T-helper 2 cell (primary cell): ENCODE data around the gene RAPGEF3.

Experiments used
- DNase-seq, 5 experiments: peaks; one replicate each; pipeline versions ENCODE4 v3.0.0 to v3.0.0-alpha.2; 2012 to 2022

Gene RAPGEF3

DNA sequence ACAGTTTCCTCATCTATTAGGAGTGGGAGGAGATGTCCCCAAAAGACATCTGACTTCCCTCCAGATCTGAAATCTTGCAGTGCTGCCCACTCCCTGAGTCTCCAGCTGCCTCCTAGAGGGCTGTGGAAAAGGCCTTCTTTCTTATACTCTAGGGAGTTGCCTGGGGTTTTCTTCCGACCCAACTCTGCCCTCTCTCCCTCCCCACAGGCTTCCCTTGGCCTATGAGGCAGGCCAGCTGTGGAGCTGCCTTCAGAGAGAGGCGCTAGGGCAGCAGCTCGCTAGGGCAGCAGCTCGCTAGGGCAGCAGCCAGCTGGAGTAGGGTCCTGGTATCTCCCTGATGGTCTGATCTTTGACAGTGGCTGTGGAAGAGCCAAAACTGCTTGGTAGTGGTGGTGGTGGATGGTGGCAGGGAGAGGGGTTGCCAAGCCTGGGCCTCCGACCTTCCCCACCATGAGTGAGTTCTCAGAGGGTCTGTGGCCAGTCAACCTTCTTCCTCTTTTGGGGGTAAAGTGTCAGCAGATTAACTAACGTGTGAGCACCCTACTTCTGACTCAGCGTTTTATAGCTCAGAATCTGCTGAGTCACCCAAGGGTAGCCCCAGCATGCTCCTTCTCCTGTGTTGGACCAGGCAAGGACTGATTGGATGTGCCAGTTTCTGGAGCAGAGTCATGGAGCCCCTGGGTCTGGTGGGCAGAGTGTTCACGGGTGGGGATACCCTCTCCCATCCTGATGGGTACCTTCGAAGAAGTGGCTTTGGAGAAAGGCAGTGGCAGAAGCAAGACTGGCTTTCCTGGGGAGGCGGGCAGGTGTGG is 16.6 kb upstream of the RAPGEF3 start:
- DNase-seq, result peak in 1 of 5 experiments; percentile 30

DNA sequence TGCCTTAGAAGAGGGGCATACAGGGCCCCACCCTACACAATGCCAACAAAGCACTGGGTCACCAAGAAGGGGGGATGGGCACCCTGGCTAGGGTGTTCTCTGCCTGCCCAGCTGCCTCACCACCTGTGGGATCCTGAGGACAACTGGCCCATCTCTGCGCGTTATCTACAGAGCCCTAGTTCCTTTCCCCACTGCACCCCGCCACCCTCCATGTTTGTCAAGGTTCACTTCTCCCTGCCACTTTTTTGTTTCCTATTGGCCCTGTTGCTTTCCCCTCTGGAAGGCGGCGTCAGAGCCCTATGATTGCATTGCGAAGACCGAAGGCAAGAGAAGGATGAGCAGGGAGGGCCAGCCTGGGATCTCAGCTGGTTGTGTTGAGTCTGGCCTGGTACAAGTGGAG is 16.0 kb upstream of the RAPGEF3 start:
- DNase-seq, result no peak

DNA sequence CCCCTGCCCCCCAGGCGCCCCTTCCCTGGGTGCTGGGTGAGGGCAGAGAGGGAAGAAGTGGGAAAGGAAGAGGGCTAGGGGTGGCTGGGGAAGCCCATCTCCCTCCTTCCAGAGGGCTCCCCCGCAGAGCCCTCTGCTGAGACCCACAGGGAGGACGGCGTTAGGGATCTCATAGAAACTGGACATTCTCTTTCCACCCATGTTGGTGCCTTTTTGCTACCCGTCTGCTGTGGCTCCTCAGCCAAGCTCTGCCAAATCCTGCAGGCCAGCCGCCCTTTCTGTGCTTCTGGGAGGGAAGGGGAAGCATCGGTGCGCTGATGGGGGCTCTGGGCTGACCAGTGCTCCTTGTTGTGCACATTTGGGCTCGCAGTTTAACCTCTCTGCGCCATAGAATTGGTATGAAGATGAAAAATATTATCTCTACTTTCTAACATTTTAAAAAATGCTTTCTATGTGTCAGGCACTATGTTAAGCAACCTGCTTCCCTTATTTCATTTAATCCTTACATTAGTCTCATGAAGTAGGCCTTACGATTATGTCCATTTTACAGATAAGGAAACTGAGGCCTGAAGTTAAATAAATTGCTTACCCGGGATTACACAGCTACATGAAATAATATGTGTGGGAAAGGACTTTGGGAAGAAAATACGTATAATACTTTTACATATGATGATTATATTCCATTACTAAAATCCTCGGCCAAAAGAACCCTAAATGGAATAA is 15.3 kb upstream of the RAPGEF3 start:
- DNase-seq, result no peak

GRCh38 chr12:47773062-47773857 is 14.6 kb upstream of the RAPGEF3 start, which contains the start of gene SLC48A1:
Gene SLC48A1 (plus strand): TSS chr12:47773238. CDS start chr12:47773305, 67 bp downstream.
- peak; percentile 48 to 76 (median 62) for DNase-seq

DNA sequence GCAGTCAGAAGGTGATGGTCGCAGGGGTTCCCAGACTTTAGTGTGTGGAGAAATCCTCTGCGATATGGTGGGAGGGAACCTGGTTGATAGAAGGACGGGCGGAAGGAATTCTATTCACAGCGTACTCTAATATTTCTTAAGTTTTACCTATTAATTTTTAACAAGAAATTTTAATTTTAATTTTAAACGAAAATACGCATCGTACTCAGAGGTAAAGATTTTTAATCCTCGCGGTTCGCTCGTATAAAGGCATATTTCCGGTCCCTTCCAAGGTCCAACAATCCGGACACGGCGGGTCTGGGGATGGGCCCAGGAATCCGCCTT is 14.0 kb upstream of the RAPGEF3 start:
- DNase-seq, result no peak

- DNase-seq, result no peak
These were observed 13.5 kb upstream of the RAPGEF3 start for GRCh38 chr12:47772094-47772660.

GRCh38 chr12:47771304-47771703 is 12.6 kb upstream of the RAPGEF3 start:
- no peak for DNase-seq

GRCh38 chr12:47770086-47770726 is 11.5 kb upstream of the RAPGEF3 start:
- DNase-seq, result no peak

GRCh38 chr12:47769234-47770085 is 10.8 kb upstream of the RAPGEF3 start:
- DNase-seq, result no peak

- no peak for DNase-seq
These were observed 9.7 kb upstream of the RAPGEF3 start for GRCh38 chr12:47768323-47768811.

DNA sequence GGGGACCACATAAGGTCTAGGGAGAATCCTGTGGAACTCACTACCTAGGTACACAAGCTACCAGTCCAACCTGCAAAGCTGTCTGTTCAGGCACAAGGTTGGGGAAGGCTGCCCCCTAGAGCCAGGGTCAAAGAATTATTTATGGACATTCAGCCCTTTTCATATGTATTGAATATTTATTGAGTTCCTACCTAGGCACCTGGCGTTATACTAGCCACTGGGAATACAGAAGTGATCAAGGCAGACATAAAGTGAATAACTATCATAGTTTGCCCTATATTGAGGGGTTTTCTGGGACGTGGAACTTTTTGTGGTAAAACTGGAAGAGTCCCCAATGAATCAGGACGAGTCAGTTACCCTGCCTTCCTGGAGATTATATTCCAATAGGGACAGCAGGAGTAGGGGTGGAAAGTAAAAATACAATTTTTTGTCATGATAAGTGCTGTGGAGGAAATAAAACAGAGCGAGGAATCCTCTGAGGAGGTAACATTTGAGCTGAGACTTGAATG is 8.6 kb upstream of the RAPGEF3 start:
- DNase-seq, result peak in 4 of 5 experiments; percentile 53 to 78 (median 54)

GRCh38 chr12:47766502-47767215 is 8.0 kb upstream of the RAPGEF3 start:
- DNase-seq, result peak in 1 of 5 experiments; percentile 27

- DNase-seq, result no peak
These were observed 5.0 kb upstream of the RAPGEF3 start for GRCh38 chr12:47763481-47764346.

DNA sequence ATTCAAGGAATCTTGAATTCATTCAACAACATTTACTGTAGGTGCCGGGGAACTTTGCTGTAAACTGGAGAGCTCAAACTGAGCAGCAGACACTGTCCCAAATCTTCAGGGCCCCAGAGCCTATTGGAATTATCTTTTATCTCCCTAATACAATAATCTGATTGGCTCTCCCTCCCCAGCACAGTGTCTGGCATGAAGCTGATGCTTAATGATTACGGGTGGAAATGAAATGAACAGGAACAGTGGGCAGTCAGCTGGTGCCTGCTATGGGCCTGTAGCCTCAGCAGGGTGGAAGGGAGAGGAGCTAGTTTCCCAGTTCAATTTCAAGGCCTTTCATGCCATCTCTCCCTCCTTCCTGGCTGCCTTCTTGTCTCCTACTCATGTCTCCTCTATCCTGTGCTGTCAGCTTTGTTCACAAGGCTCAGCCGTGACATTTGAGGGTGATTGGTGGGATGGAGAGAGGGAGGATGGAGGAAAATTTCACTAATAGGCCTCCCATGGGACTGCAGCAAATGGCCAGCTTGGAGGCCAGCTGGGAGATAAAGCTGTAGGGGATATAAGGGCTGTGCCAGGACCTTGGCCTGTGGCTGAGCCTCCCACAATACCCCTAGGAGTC is 4.3 kb upstream of the RAPGEF3 start:
- no peak for DNase-seq

DNA sequence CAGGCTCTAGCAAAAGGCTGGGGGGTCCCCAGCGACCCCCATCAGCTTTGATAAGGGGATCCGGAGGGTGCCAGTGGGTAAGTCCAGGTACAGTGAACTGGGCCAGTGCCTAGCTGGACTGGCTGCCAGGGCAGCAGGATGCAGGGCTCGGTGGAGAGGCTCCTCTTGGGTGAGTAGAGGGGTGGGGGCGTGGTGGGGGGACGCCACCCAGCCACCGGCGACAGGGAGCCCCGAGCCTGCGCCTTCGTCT is 171 bp downstream of the RAPGEF3 start:
- DNase-seq, result no peak

GRCh38 chr12:47757840-47758583 is 668 bp downstream of the RAPGEF3 start:
- DNase-seq, result no peak

DNA sequence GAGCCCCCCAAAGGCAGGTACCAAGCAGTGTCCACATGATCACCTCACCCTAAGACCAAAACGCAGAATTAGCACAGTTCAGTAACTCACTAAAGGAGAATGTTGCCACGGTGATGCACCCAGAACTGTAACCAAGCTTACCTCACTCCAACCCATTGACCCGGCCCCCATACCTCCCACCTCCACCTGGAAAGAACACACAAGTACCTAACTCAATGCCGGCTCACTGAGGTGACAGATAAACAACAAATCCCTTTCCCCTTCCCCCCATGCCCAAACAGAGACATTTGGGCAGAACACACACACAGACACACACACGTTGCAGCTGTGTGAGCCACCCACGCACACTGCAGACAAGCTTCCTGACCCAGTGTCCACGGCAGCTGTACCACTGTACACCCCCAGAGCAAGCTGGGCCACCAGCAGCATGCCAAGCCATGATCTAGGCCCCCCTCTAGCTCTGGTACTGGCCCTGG is 1.3 kb downstream of the RAPGEF3 start:
- no peak for DNase-seq
